NCI-H1048 (cell line): ENCODE measurements around the gene FRG2.
"Not testable (repeated sequence)": the region's sequence is repeated elsewhere in the genome, so short reads cannot be mapped to it uniquely, and the experiment has no call there.

Experiments used
- DNase-seq: peaks from one replicate; lab custom pipeline; 2025; lab: John Stamatoyannopoulos, UW

The FRG2 gene

GRCh38 chr4:190027156-190027555, at the start of gene FRG2:
TSS of gene FRG2 (minus strand) at chr4:190027256. CDS start at chr4:190027204, 52 bp downstream.
- not testable (repeated sequence) for DNase-seq

DNA sequence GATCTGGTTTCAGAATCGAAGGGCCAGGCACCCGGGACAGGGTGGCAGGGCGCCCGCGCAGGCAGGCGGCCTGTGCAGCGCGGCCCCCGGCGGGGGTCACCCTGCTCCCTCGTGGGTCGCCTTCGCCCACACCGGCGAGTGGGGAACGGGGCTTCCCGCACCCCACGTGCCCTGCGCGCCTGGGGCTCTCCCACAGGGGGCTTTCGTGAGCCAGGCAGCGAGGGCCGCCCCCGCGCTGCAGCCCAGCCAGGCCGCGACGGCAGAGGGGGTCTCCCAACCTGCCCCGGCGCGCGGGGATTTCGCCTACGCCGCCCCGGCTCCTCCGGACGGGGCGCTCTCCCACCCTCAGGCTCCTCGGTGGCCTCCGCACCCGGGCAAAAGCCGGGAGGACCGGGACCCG, 41.3 kb upstream of the FRG2 start:
- not testable (repeated sequence) for DNase-seq

GRCh38 chr4:190064805-190065204, 37.7 kb upstream of the FRG2 start:
- not testable (repeated sequence) for DNase-seq

GRCh38 chr4:190064342-190064741, 37.3 kb upstream of the FRG2 start, which contains the start of gene DBET:
TSS of gene DBET (plus strand) at chr4:190064502.
- DNase-seq = not testable (repeated sequence)

DNA sequence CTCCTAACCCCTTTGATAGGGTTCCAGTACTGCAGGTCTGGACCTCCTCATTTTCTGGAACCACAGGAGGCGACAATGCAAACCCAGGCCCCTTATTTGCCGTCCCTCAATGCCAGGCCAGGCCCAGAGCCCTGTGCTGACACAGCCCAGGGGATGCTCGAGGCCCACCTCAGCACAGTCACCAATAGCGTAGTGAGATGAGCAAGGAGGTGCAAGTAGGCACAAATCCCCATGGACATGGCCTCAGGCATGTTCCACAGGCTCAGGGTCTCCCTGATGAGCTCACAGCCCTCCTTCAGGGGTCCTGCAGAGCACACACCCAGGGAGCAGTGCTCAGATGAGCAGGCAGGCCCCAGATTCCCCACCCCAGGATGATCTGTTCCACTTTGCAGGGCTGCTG, 31.9 kb upstream of the FRG2 start:
- DNase-seq = not testable (repeated sequence)

- not testable (repeated sequence) for DNase-seq
These were observed 22.6 kb upstream of the FRG2 start for GRCh38 chr4:190049378-190050239.

DNA sequence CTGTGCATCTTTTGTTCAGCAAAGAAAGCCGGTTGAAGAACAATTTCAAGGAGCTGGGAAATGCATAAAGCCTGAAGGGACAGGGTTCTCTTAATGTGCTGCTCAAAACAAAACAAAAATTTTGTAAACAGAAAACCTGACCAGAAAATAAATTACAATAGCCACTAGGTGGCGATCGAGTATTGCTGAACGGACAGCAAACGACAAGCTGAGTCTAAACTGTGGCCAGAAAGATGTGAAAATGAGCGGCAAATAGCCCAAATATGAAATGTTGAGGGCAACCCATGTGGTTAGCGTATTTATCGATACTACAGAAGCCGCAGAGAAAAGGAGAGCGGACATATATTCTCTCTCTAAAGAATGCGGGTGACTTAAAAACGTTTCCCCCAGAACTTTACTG, 20.6 kb upstream of the FRG2 start:
- DNase-seq = not testable (repeated sequence)

DNA sequence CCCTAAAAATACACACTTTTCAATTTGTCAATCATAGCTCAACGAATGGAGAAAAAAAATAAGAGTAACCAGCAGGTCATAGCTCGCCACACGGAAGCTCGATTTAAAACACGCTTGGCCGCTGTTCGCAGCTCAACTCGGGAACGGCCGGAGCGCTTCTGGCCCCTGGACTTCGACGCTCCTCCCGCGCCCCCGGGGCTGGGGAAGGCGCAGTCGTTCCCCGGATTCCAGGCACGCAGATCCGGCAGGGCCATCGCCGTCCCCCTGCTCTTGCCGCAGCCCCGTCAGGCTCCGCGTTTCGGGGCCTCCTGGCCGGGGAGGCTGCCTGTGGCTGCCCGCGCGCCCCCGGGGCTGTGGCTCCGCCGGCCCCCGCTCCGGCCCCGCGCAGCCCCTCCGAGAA, 13.8 kb upstream of the FRG2 start:
- not testable (repeated sequence) for DNase-seq

DNA sequence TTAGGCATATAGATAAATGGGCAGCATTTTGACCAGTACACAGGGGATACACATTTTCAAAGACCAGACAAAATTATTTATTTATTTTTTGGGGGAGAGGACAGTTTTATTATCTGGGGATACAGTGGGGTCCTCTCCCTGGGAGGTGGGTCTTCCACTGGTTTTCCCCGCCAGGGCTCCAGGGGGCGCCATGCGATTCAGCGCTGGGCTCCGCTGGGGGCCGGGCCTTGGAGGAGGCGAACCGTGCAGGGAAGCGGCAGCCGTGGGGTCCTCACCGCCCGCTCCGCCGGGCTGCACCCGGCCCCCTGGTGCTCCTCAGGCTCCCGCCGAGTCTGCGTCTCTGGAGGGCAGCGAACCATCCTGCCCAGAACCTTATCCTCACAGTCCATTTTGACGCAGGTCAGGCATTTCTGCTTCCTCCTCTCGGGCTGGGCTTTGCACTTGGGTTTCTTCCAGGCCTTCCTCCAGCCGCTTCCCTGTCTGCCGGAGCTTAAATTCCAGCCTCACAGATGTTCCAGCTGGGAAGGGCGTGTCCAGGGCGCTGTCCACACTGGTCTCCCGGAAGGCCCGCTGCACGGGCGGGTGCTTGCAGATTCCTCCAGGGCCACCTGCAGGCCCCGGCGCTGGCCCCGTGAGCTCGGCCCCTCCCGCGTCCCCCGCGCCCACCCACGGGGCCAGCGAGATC, 10.8 kb upstream of the FRG2 start:
- DNase-seq = not testable (repeated sequence)

DNA sequence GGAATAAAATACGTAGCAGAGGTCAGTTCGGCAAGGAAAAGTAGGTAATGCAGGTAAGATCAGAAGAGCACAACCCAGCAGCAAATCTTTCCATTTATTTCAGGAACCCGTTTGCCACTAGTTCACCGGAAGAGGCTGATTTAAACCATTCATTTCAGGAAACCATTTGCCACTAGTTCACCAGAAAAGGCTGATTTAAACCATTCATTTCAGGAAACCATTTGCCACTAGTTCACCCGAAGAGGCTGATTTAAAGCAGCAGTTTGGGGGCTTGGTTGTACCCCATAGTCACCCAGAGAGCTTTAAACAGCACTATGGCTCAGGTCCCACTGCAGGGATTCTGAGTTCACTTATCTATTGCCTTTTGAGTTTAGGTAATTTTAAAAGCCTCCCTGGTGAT, 4.2 kb upstream of the FRG2 start:
- DNase-seq = not testable (repeated sequence)

DNA sequence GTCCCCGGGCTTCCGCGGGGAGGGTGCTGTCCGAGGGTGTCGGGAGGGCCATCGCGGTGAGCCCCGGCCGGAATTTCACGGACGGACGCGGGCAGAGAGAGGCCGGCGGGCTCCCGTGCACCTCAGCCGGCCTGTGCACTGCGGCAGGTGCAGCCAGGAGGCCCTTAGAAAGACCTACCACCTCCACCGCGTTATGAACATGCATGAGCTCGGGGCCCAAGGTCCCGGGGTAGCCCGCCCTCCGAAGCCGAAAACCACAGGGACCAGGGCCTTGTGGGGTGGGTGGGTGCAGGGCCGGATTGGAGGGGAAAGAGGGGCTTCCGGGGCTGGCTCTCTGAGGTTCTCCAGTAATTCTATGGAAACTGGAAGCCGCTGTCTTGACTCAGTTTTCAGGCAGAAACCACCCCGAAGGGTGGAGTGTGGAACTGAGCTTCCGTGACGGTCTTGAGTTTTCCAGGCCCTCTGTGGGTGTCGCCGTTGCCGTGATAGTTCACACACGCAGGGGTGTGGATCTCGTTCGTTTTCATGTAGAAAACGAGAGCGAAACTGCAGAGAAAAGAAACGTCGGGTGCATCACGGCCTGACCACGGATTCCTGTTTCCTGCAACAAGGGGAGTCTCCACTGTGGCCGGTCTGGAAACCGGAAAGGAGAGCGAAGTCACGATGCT, 4.3 kb downstream of the FRG2 start:
- not testable (repeated sequence) for DNase-seq

- DNase-seq = not testable (repeated sequence)
These were observed 5.1 kb downstream of the FRG2 start for GRCh38 chr4:190021973-190022372.

- no peak for DNase-seq
These were observed 6.0 kb downstream of the FRG2 start for GRCh38 chr4:190020790-190021717.

DNA sequence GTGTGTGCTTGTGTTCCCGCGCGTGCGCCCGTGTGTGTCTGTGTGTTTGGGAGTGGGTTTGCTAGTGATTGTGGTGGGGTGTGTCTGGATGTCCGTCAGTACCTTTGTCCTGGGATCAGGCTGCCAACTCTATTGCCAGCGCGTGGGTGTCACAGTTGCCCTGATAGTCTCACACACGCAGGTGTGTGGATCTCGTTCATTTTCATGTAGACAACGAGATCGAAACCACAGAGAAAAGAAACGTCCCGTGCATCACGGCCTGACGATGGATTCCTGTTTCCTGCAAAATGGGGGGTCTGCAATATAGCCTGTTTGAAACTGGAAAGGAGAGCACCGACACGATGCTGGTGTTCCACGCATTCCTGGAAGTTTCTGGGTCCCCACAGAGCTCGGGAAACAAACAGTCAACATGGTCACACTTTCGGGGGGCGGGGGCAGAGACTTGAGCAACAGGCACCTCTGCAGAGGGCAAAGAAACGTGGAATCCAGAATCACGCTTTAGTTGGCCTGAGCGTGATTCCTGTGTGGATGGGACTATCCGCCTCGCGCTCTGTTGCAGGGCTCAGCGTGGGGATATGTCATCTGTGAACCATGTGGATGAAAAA, 7.1 kb downstream of the FRG2 start:
- not testable (repeated sequence) for DNase-seq

GRCh38 chr4:190019023-190019858, 7.8 kb downstream of the FRG2 start:
- DNase-seq = no peak

DNA sequence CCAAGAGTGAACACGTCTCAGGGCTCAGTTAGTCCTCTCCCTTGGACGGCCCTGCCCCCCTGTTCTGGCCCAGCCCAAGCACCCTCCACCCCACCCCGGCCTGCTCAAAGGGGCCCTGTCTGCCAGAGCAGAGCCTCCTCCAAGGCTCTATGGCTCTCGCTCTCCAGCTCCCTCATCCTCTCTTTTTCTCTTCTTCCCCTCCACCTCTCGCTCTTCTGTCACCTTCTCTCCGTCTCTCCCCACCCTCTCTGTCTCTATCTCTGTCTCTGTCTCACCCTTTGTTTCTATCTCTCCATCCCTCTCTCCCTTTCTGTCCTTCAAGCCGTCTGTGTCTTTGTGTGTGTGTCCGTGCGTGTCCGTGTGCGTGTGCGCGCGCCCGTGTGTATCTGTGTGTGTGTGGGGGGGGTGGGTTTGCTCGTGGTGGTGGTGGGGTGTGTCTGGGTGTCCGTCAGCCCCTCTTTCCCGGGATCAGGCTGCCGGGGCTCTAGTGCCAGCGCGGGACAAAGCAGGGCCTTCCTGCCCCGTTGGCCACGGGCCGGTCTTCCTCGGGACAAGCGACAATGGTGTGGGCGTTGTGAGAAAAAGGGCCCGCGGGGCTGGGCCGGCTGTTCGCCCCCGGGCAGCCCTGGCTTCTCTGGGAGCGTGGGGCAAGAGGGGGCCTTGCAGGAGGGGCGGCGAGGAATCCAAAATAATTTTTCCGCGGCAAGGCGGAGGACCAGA, 8.7 kb downstream of the FRG2 start:
- DNase-seq = no peak

- no peak for DNase-seq
These were observed 9.5 kb downstream of the FRG2 start for GRCh38 chr4:190017357-190018200.
